SU-DHL-6 (cell line): ENCODE measurements around the gene TMEM225.

Source experiments
- H2AFZ ChIP-seq: fragments of 200-600 bp; sonication (generic); 2 replicates; pipeline ENCODE4 v1.6.1; 2014; ENCODE audit warnings: low read depth, mild to moderate bottlenecking, moderate library complexity, mixed read lengths, antibody characterized with exemption, low read length; ENCODE audit not compliant: severe bottlenecking
- H3F3A ChIP-seq: fragments of 200-600 bp; shearing (Covaris generic); 2 replicates; pipeline ENCODE4 v1.6.0; 2016; ENCODE audit warnings: antibody characterized with exemption, mild to moderate bottlenecking; ENCODE audit not compliant: insufficient read depth
- H3K27ac ChIP-seq: fragments of 200-600 bp; sonication (generic); 2 replicates; pipeline ENCODE4 v1.5.1; 2016; ENCODE audit warnings: low read depth, mild to moderate bottlenecking, low read length, moderate library complexity, mixed read lengths
- H3K27me3 ChIP-seq: fragments of 200-600 bp; sonication (generic), shearing (Covaris generic); 2 replicates; pipeline ENCODE4 v1.6.0; 2014; ENCODE audit warnings: mild to moderate bottlenecking, low read length
- H3K36me3 ChIP-seq: fragments of 200-600 bp; sonication (generic); 2 replicates; pipeline ENCODE4 v1.6.1; 2014; ENCODE audit warnings: mild to moderate bottlenecking, low read length, mixed read lengths
- H3K4me2 ChIP-seq: fragments of 300-600, 200-600 bp; shearing (Covaris generic), sonication (generic); 2 replicates; pipeline ENCODE4 v1.6.0; 2014; ENCODE audit warnings: low read length, low read depth, mild to moderate bottlenecking; ENCODE audit not compliant: poor library complexity, severe bottlenecking
- H3K4me3 ChIP-seq: fragments of 200-600 bp; sonication (generic); 2 replicates; pipeline ENCODE4 v1.5.1; 2014; ENCODE audit warnings: antibody characterized with exemption, low read length, mild to moderate bottlenecking, mixed read lengths; ENCODE audit not compliant: insufficient read depth, poor library complexity, severe bottlenecking
- H3K79me2 ChIP-seq: fragments of 200-600 bp; sonication (generic); 2 replicates; pipeline ENCODE4 v1.6.1; 2014; ENCODE audit warnings: mild to moderate bottlenecking, low read length, moderate library complexity; ENCODE audit not compliant: insufficient read depth
- H3K9ac ChIP-seq: fragments of 200-600 bp; sonication (generic); 2 replicates; pipeline ENCODE4 v1.7.0; 2014; ENCODE audit warnings: mild to moderate bottlenecking, low read length
- H3K9me2 ChIP-seq: fragments of 200-600 bp; sonication (generic); replicated peaks from 2 replicates; pipeline ENCODE4 v1.6.1; 2014; ENCODE audit warnings: low read length; ENCODE audit not compliant: insufficient read depth
- H3K9me3 ChIP-seq: fragments of 200-600 bp; sonication (generic); 2 replicates; pipeline ENCODE4 v1.6.1; 2014; ENCODE audit warnings: low read length, mixed read lengths; ENCODE audit not compliant: insufficient read depth
- H4K20me1 ChIP-seq: fragments of 200-600 bp; sonication (generic); 2 replicates; pipeline ENCODE4 v1.6.1; 2014; ENCODE audit warnings: low read depth, mild to moderate bottlenecking, antibody characterized with exemption, low read length, moderate library complexity, mixed read lengths
- CTCF ChIP-seq: fragments of 200-600 bp; sonication (generic); IDR thresholded peaks from one replicate; pipeline ENCODE4 v1.5.1; 2017; ENCODE audit warnings: antibody characterized with exemption, mild to moderate bottlenecking, low read length, moderate library complexity; ENCODE audit not compliant: insufficient read depth, poor library complexity, severe bottlenecking
- EZH2phosphoT487 ChIP-seq: fragments of 200-600 bp; sonication (generic), shearing (Covaris generic); conservative IDR thresholded peaks from 2 replicates; pipeline ENCODE4 v1.6.1; 2018; ENCODE audit warnings: mild to moderate bottlenecking, antibody characterized with exemption, low read length, moderate library complexity, mixed read lengths

Gene TMEM225

GRCh38 chr11:123885570-123885969, at the start of gene TMEM225:
TSS of gene TMEM225 (minus strand) at chr11:123885670. CDS start at chr11:123885425, 245 bp downstream.
- TF ChIP-seq CTCF (no peak), EZH2phosphoT487 (no peak)
- H3F3A ChIP-seq: no peaks in the 10 kb centered on the region
- H3K79me2 ChIP-seq: no peaks in the 10 kb centered on the region
- no peaks in the 10 kb centered on the region for H3K9me3 ChIP-seq
- no peaks in the 10 kb centered on the region for H3K9me2 ChIP-seq
- H3K27me3 ChIP-seq: no peaks in the 10 kb centered on the region
- no peak within 1 kb of the TSS for H3K4me3 ChIP-seq
- H3K27ac ChIP-seq: no peak within 1 kb of the TSS
- no peaks in the 10 kb centered on the region for H3K36me3 ChIP-seq
- no peak within 1 kb of the TSS for H2AFZ ChIP-seq
- no peak within 1 kb of the TSS for H3K9ac ChIP-seq
- no peak within 1 kb of the TSS for H3K4me2 ChIP-seq
- no peaks in the 10 kb centered on the region for H4K20me1 ChIP-seq

- H3K36me3 ChIP-seq: no peaks in the 10 kb centered on the region
- no peak overlapping the region for H3K27ac ChIP-seq
- H3K27me3 ChIP-seq: no peaks in the 10 kb centered on the region
- no peaks in the 10 kb centered on the region for H3K9me3 ChIP-seq
- no peaks in the 10 kb centered on the region for H4K20me1 ChIP-seq
- H3K9me2 ChIP-seq: no peaks in the 10 kb centered on the region
- H3K9ac ChIP-seq: no peak overlapping the region
- TF ChIP-seq CTCF (no peak), EZH2phosphoT487 (no peak)
- no peaks in the 10 kb centered on the region for H3F3A ChIP-seq
- H3K4me2 ChIP-seq: no peak overlapping the region
- no peak overlapping the region for H3K4me3 ChIP-seq
- H3K79me2 ChIP-seq: no peaks in the 10 kb centered on the region
- no peak overlapping the region for H2AFZ ChIP-seq
Measured at GRCh38 chr11:123924027-123924426, 38.6 kb upstream of the TMEM225 start.

- no peaks in the 10 kb centered on the region for H3K9me2 ChIP-seq
- no peaks in the 10 kb centered on the region for H3K27me3 ChIP-seq
- H3K9ac ChIP-seq: no peak overlapping the region
- no peaks in the 10 kb centered on the region for H3F3A ChIP-seq
- H3K4me2 ChIP-seq: no peak overlapping the region
- H2AFZ ChIP-seq: no peak overlapping the region
- TF ChIP-seq CTCF (no peak), EZH2phosphoT487 (no peak)
- no peaks in the 10 kb centered on the region for H4K20me1 ChIP-seq
- no peak overlapping the region for H3K27ac ChIP-seq
- no peaks in the 10 kb centered on the region for H3K79me2 ChIP-seq
- no peaks in the 10 kb centered on the region for H3K9me3 ChIP-seq
- H3K36me3 ChIP-seq: no peaks in the 10 kb centered on the region
- no peak overlapping the region for H3K4me3 ChIP-seq
Measured at GRCh38 chr11:123920943-123921342, 35.5 kb upstream of the TMEM225 start.

- Histone ChIP-seq H3K79me2 (no peaks in the 10 kb centered on the region), H3K27ac (no peak overlapping the region), H3K4me2 (no peak overlapping the region), H3K27me3 (no peaks in the 10 kb centered on the region), H3F3A (no peaks in the 10 kb centered on the region), H3K9ac (no peak overlapping the region), H3K4me3 (no peak overlapping the region), H3K9me2 (no peaks in the 10 kb centered on the region), H4K20me1 (no peaks in the 10 kb centered on the region), H3K9me3 (no peaks in the 10 kb centered on the region), H2AFZ (no peak overlapping the region), H3K36me3 (no peaks in the 10 kb centered on the region)
- TF ChIP-seq CTCF (no peak), EZH2phosphoT487 (no peak)
Measured at GRCh38 chr11:123905826-123906225, 20.4 kb upstream of the TMEM225 start.
